H1 (cell line): ENCODE data around the gene PTPRD. TPM values are rescaled to one million over a fixed set of nuclear protein-coding genes. Genes with fewer than 3 reads are reported as not detected.

Source experiments
- CHD1 ChIP-seq: IDR thresholded peaks from 2 replicates; pipeline ENCODE4 v1.6.1; 2012; ENCODE audit warnings: low read depth, low read length, improper control_type of control experiment
- NANOG ChIP-seq: IDR thresholded peaks from 2 replicates; pipeline ENCODE4 v1.6.1; 2011; ENCODE audit warnings: low read length, low read depth, mild to moderate bottlenecking, inconsistent platforms; ENCODE audit not compliant: insufficient read depth, poor library complexity, severe bottlenecking
- polyA plus RNA-seq, 7 experiments: library from polyadenylated mRNA; depleted of rRNA in 3 of 7; stranded (reverse) in 5 of 7; unstranded in 2 of 7; fragments of >200 nt in 5 of 7; fragments of 200-250 nt in 2 of 7; gene quantifications; 1 replicate in 5 of 7; 2 replicates in 1 of 7; 4 replicates in 1 of 7; pipeline versions ENCODE4 v1.2.1 to v1.2.3, GENCODE V29; 2011 to 2013; ENCODE audit warnings: missing spikeins in 2 of 7, mixed read lengths in 2 of 7
- total RNA-seq: library from RNA; stranded (reverse); fragmentation: NEBNext Ultra II Directional; extraction: Animal tissue kit (Norgen Biotek cat#: 25700); gene quantifications from 2 replicates; pipeline ENCODE4 v1.2.1, GENCODE V29; 2021

PTPRD gene
- total and polyA plus RNA-seq, 2 of the 8 experiments (the other 6 are each of a cell fraction or from before 2014, with no cell fraction given): 17.2 to 77.0 TPM

GRCh38 chr9:8806150-8806549, 1806.7 kb downstream of the PTPRD start (continued):
- TF ChIP-seq CHD1 (no peak), NANOG (no peak)
